ENCODE results near the gene DCAF17.

GRCh38 chr2:171505374-171505773 is 71.3 kb downstream of the DCAF17 start:
- TF ChIP-seq CTCF (IDR thresholded peaks at IDR 0.05; ENCODE audit: insufficient read depth, low read depth, low read length) (no peak), EZH2 (IDR thresholded peaks at IDR 0.05; ENCODE audit: insufficient read depth, low read length) (no peak)
